Measurements from ENCODE around the gene ENO1.
"Not testable (repeated sequence)": the region's sequence is repeated elsewhere in the genome, so short reads cannot be mapped to it uniquely, and the experiment has no call there.

The ENO1 gene

DNA sequence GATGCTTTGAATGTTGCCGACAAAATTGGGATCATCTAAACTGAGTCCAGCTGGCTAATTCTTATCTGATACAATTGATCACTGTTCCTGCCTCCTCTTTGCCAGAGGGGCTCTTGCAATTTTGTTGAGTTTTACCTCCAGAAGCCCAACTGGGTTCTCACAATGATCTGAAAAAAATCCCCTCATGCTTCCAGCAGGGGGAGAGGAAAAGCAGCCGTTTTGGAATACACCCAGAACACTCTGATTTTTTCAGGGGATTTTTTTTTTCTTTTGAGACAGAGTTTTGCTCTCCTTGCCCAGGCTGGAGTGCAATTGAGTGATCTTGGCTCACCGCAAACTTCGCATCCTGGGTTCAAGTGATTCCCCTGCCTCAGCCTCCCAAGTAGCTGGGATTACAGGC lies 47.1 kb downstream of the ENO1 start:
- DNase-seq (ENCODE audit: insufficient read length, low spot score), result no peak
- FAIRE-seq, result no peak
- TF ChIP-seq SPI1 (IDR thresholded peaks at IDR 0.05; ENCODE audit: low read depth, low read length) (no peak), POLR2AphosphoS5 (IDR thresholded peaks at IDR 0.05; ENCODE audit: low read depth, low read length) (no peak), POU2F2 (IDR thresholded peaks at IDR 0.05; ENCODE audit: low read depth, low read length) (no peak), POLR2A (IDR thresholded peaks at IDR 0.05; ENCODE audit: low read depth, low read length) (no peak), TAF1 (IDR thresholded peaks at IDR 0.05; ENCODE audit: low read depth, low read length) (no peak), PAX5 (IDR thresholded peaks at IDR 0.05; ENCODE audit: insufficient read depth, low read length, severe bottlenecking) (no peak)

DNA sequence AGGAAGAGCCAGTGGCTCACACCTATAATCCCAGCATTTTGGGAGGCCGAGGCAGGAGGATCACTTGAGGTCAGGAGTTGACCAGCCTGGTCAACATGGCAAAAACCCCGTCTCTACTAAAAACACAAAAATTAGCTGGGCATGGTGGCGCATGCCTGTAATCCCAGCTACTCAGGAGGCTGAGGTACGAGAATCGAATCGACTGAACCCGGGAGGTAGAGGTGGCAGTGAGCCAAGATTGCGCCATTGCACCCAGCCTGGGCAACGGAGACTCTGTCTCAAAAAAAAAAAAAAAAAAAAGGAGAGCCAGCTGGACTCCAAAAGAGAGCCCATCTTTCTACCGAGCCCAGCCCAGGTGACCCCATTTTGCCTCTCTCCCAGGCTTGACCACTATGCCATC lies 47.8 kb downstream of the ENO1 start:
- not testable (repeated sequence) for DNase-seq (ENCODE audit: insufficient read length, low spot score); FAIRE-seq

DNA sequence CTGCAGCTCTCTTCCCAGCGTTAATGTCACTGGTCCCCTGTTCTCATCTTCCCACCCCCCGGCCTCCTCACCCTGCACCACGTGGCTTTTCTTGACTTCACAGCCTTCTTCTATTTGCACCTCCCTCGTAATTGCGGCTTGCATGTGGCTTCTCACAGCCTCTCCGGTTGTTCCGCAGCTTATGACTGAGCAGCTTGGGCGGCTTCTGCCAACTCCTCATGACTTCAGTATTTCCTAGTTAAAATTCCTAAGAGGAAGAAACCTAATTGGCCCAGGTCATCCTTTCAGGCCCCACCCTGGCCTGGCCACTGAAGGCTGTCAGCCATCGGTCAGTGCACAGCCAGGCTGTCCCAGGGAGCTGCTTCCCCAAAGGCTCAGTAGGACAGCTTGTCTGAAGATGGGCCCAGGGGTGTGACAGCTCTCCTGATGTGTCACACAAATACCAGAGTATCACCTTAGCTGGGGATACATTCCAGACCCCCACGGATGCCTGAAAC lies 52.5 kb downstream of the ENO1 start:
- TF ChIP-seq TAF1 (IDR thresholded peaks at IDR 0.05; ENCODE audit: low read depth, low read length), result no peak
- TF ChIP-seq PAX5 (IDR thresholded peaks at IDR 0.05; ENCODE audit: insufficient read depth, low read length, severe bottlenecking), result no peak
- no peak for TF ChIP-seq POU2F2 (IDR thresholded peaks at IDR 0.05; ENCODE audit: low read depth, low read length)
- TF ChIP-seq SPI1 (IDR thresholded peaks at IDR 0.05; ENCODE audit: low read depth, low read length), result no peak
- no peak for DNase-seq (ENCODE audit: insufficient read length, low spot score)
- FAIRE-seq, result no peak

DNA sequence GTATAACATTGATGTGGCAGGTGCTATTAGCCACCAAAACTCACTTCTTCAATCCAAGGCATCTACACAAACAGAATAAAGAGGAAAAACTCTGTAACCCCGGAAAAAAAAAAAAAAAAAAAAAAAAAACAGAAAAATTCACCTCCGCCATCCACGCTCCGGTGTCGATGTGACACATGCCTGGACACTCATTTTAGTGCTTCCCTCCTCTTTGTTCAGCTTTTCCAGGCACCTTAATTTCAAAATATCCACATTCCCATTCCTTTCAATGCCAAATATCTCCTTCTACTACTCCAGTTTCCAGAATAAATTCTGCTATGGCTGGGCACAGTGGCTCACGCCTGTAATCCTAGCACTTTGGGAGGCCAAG lies 55.2 kb downstream of the ENO1 start:
- DNase-seq (ENCODE audit: insufficient read length, low spot score), result no peak
- FAIRE-seq, result no peak
- no peak for TF ChIP-seq PAX5 (IDR thresholded peaks at IDR 0.05; ENCODE audit: insufficient read depth, low read length, severe bottlenecking)
- no peak for TF ChIP-seq SPI1 (IDR thresholded peaks at IDR 0.05; ENCODE audit: low read depth, low read length)
- no peak for TF ChIP-seq POLR2AphosphoS5 (IDR thresholded peaks at IDR 0.05; ENCODE audit: low read depth, low read length)
- TF ChIP-seq POU2F2 (IDR thresholded peaks at IDR 0.05; ENCODE audit: low read depth, low read length), result no peak
- no peak for TF ChIP-seq TAF1 (IDR thresholded peaks at IDR 0.05; ENCODE audit: low read depth, low read length)

DNA sequence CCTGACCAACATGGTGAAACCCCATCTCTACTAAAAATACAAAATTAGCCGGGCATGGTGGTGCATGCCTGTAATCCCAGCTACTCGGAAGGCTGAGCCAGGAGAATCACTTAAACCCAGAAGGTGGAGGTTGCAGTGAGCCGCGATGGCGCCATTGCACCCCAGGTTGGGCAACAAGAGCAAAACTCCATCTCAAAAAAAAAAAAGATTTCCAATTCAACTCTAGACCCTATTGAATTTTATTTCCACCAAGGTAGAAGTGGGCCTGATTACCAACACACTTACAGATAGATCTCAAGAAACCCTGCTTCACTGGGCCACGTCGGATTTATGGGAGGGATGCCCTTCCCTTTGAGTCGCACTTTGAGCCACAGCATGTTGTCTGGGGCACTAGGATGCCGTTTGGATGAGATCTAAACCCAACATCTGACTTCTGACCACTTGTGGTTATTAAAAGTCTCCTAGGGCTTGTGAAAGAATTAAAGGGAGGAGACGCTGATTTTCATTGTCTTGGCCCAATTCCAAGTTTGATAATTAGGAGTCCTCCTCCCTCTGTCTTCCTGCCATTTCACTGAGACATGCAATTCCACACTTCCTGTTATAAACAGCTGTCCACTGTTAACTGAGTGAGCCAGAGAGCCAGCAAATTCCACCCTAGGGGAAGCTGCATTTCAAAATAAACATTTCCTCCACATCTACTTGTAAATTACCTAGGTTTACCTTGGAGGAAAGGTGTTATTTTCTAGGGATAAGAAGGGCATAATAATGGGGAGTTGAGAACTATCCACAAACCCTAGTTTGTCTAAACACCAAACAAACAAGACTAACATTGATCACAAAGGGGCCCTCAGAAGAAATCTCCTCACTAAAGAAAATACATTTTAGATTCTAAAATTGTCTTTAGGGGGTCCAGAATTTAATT lies 55.9 kb downstream of the ENO1 start:
- DNase-seq (ENCODE audit: insufficient read length, low spot score) (no peak), FAIRE-seq (no peak)
- TF ChIP-seq POLR2A (IDR thresholded peaks at IDR 0.05; ENCODE audit: low read depth, low read length), result no peak
- no peak for TF ChIP-seq SPI1 (IDR thresholded peaks at IDR 0.05; ENCODE audit: low read depth, low read length)
- no peak for TF ChIP-seq POU2F2 (IDR thresholded peaks at IDR 0.05; ENCODE audit: low read depth, low read length)
- TF ChIP-seq TAF1 (IDR thresholded peaks at IDR 0.05; ENCODE audit: low read depth, low read length), result no peak
- no peak for TF ChIP-seq PAX5 (IDR thresholded peaks at IDR 0.05; ENCODE audit: insufficient read depth, low read length, severe bottlenecking)
- no peak for TF ChIP-seq POLR2AphosphoS5 (IDR thresholded peaks at IDR 0.05; ENCODE audit: low read depth, low read length)

DNA sequence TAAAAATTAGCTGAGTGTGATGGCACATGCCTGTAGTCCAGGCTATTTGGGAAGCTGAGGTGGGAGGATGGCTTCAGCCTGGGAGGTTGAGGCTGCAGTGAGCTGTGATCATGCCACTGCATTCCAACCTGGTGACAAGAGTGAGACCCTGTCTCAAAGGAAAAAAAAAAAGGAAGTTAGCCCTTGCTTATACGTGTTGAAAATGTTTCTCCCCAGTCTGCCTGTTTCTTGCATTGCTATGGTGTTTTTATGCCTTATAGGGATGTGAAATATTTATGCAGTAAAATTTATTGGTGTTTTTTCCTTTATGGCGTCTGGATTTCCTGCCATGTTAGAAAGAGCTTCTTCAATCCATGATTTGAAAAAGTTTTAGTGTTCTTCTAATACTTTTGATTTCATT lies 57.4 kb downstream of the ENO1 start:
- FAIRE-seq (no peak), DNase-seq (ENCODE audit: insufficient read length, low spot score) (no peak)
- TF ChIP-seq POU2F2 (IDR thresholded peaks at IDR 0.05; ENCODE audit: low read depth, low read length) (no peak), PAX5 (IDR thresholded peaks at IDR 0.05; ENCODE audit: insufficient read depth, low read length, severe bottlenecking) (no peak), POLR2A (IDR thresholded peaks at IDR 0.05; ENCODE audit: low read depth, low read length) (no peak), TAF1 (IDR thresholded peaks at IDR 0.05; ENCODE audit: low read depth, low read length) (no peak), SPI1 (IDR thresholded peaks at IDR 0.05; ENCODE audit: low read depth, low read length) (no peak)

DNA sequence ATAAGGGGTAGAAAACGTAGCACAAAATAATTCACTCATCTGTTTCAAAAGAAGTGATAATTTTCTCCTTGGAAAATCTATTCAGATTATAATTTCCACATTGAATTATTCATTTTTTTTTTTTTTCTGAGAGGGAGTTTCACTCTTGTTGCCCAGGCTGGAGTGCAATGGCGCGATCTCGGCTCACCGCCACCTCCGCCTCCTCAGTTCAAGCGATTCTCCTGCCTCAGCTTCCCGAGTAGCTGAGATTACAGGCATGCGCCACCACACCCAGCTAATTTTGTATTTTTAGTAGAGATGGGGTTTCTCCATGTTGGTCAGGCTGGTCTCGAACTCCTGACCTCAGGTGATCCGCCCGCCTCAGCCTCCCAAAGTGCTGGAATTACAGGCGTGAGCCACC lies 59.7 kb downstream of the ENO1 start:
- FAIRE-seq, result not testable (repeated sequence)

DNA sequence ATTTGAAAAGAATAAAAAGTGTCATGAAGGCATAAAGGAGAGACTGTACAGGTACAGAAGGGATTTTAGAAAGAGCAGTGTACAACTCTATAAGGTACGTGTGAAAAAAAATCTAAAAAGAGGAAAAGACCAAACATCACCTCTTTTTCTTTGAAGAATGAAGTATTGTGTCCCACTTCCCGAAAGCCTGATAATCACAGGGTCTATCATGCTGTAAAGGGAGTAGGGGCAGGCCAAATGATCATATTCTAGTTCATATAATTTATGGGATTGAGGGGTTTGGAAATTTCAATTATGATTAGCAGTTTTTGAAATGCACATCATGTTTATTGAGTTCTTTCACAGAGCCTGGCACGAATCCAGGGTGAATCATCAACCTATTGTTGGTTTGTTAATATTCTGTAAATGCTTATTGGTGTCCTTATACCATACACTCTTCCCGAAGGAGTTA lies 60.1 kb downstream of the ENO1 start:
- no peak for TF ChIP-seq PAX5 (IDR thresholded peaks at IDR 0.05; ENCODE audit: insufficient read depth, low read length, severe bottlenecking)
- TF ChIP-seq POLR2AphosphoS5 (IDR thresholded peaks at IDR 0.05; ENCODE audit: low read depth, low read length), result no peak
- TF ChIP-seq POLR2A (IDR thresholded peaks at IDR 0.05; ENCODE audit: low read depth, low read length), result no peak
- TF ChIP-seq TAF1 (IDR thresholded peaks at IDR 0.05; ENCODE audit: low read depth, low read length), result no peak
- TF ChIP-seq POU2F2 (IDR thresholded peaks at IDR 0.05; ENCODE audit: low read depth, low read length), result no peak
- TF ChIP-seq SPI1 (IDR thresholded peaks at IDR 0.05; ENCODE audit: low read depth, low read length), result no peak; the same call in 1 of the 2 replicates
- no peak for FAIRE-seq
- DNase-seq (ENCODE audit: insufficient read length, low spot score), result no peak

More for the DNA sequence above, 59.7 kb downstream of the ENO1 start:
- DNase-seq (ENCODE audit: insufficient read length, low spot score), result not testable (repeated sequence)

DNA sequence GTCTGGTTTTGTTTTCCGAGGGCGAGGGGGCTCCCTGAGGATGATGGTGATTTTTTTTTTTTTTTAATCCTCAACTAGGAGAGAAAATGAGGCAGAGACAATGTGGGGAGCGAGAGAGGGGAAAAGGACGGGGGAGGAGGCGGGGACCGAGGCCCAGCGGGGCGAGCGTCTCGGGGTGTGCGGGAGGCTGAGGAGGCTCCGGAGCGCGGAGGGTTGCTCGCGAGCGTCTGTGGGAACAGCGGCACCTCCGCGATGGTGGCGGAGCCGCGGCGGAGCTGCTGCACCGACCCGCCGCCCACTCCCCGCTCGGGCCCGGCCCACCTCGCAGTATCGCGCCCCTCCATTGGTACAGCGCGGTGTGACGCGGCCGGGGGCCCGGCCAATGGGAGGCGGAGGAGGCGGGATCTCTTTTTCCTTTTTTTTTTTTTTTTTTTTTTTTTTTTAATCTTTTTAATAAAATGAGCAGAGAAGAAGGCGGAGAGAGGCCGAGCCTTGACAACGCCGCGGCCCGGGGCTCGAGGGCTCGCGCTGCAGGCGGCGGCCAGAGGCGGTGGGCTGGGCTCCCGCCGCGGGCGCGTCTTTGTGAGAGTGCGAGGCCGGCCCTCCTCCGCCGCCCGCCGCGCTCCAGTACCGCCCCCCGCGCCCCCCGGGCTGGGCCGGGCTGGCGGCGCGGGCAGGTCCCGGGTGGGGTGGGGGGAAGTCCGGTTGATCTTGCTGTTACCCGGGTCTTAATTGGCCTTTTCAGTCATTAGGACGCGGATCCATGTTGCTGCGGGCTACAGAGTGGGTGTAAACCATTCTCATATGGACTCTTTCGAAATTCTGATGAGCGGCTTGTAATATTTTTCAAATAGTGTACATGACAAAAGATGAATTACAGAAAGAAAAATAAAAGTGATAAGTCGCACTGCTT lies 60.8 kb downstream of the ENO1 start, which contains the start of gene RERE:
Gene RERE, minus strand, starts transcription at position 229 of the 913 bp plus-strand sequence.
- peak; percentile 46 for TF ChIP-seq POU2F2 (IDR thresholded peaks at IDR 0.05; ENCODE audit: low read depth, low read length)
- no peak for TF ChIP-seq SPI1 (IDR thresholded peaks at IDR 0.05; ENCODE audit: low read depth, low read length)
- no peak for TF ChIP-seq PAX5 (IDR thresholded peaks at IDR 0.05; ENCODE audit: insufficient read depth, low read length, severe bottlenecking)
- peak; percentile 89 for TF ChIP-seq POLR2AphosphoS5 (IDR thresholded peaks at IDR 0.05; ENCODE audit: low read depth, low read length)
- TF ChIP-seq POLR2A (IDR thresholded peaks at IDR 0.05; ENCODE audit: low read depth, low read length), result peak; percentile 92
- peak; percentile 89 for TF ChIP-seq TAF1 (IDR thresholded peaks at IDR 0.05; ENCODE audit: low read depth, low read length)
- peak; percentile 96 for DNase-seq (ENCODE audit: insufficient read length, low spot score)
- FAIRE-seq, result peak; percentile 98
